Psoas muscle (tissue), 8 donors: ENCODE results near the gene WIPF2. TPM values are rescaled to one million over a fixed set of nuclear protein-coding genes. Genes with fewer than 3 reads are reported as not detected.

Experiments used
- ATAC-seq, 4 donors: fragments of 200-7000 bp; cut with Tn5 transposase; one replicate each; pipeline ENCODE4 v1.9.1; 2020; ENCODE audit warnings: moderate library complexity in 3 of 4, mild to moderate bottlenecking in 2 of 4
- DNase-seq, 2 donors: peaks; one replicate each; pipeline ENCODE4 v3.0.0-alpha.2; 2020
- H3K27ac ChIP-seq: fragments of 200-600 bp; one replicate; pipeline ENCODE4 v1.8.0; 2022
- H3K27me3 ChIP-seq, 3 donors: fragments of 200-600 bp in 1 of 3; one replicate each; pipeline versions ENCODE4 v1.6.1 to v1.8.0; 2013 to 2022; ENCODE audit warnings: low read length in 2 of 3, mild to moderate bottlenecking in 2 of 3, moderate library complexity in 1 of 3; ENCODE audit not compliant: insufficient read depth in 3 of 3
- H3K36me3 ChIP-seq, 2 donors: fragments of 200-600 bp in 1 of 2; one replicate each; pipeline versions ENCODE4 v1.6.1 to v1.8.0; 2013 to 2022; ENCODE audit warnings: low read depth in 1 of 2, mild to moderate bottlenecking in 1 of 2, moderate library complexity in 1 of 2; ENCODE audit not compliant: insufficient read depth in 1 of 2
- H3K4me1 ChIP-seq: fragments of 200-600 bp; one replicate; pipeline ENCODE4 v1.8.0; 2022
- H3K4me3 ChIP-seq: fragments of 200-600 bp; one replicate; pipeline ENCODE4 v1.8.0; 2022; ENCODE audit warnings: mild to moderate bottlenecking
- H3K9me3 ChIP-seq: fragments of 200-600 bp; one replicate; pipeline ENCODE4 v1.8.0; 2022
- CTCF ChIP-seq: fragments of 200-600 bp; IDR thresholded peaks from one replicate; pipeline ENCODE4 v1.8.0; 2022; ENCODE audit warnings: antibody characterized with exemption
- WGBS, 3 donors: extraction: QIAGEN DNeasy Blood & Tissue Kit; methylation state at CpG; one replicate each; pipeline versions ENCODE4 v1.1.6 to v1.1.7; 2013; 5-methylcytosine and 5-hydroxymethylcytosine counted together
- intact Hi-C, 2 donors: fragments of 100-400 bp; cut with DNase I; formaldehyde crosslinking; loops; one replicate each; pipeline versions ENCODE4 v1.11.0 to v1.14.2; 2022
- polyA plus RNA-seq, 3 donors: library from polyadenylated mRNA; stranded (reverse); fragments of 200-250 nt; gene quantifications; one replicate each; pipeline ENCODE4 v1.2.3, GENCODE V29; 2013
- total RNA-seq, 4 donors: library from RNA; stranded (reverse); fragmentation: NEBNext Ultra II Directional in 2 of 4; extraction: Animal tissue kit (Norgen Biotek cat#: 25700) in 2 of 4; gene quantifications; one replicate each; pipeline versions ENCODE4 v1.2.1 to v1.2.4, GENCODE V29; 2021 to 2023
- donor health status: healthy with polysubstance abuse.
- donor health status: DM: no; HTN: no; CAD: no; lungs with moderate emphysema.
- donor health status: Bipolar disorder and iron deficiency.
- donor health status: healthy.
- donor health status: DM: yes; HTN: yes; CAD: no.
- donor health status: DM: no; HTN: no; CAD: no.
- donor health status: DM: no; HTN: no; CAD: no.
- donor health status: DM: yes; HTN: yes; CAD: no.

Gene WIPF2
- total and polyA plus RNA-seq, 7 donors, result 4.0 to 10.5 (median 8.1) TPM

- no peaks in the 10 kb centered on the region for H3K4me1 ChIP-seq
- DNase-seq, result no peak
- ATAC-seq, result no peak
- H3K27me3 ChIP-seq, result no peaks in the 10 kb centered on the region
- no peak overlapping the region for H3K27ac ChIP-seq
- no peak overlapping the region for H3K4me3 ChIP-seq
- no peak for TF ChIP-seq CTCF
- H3K9me3 ChIP-seq, result no peaks in the 10 kb centered on the region
- intact Hi-C loops, result no loop called here
- 90 to 97% (median 92%) methylated on average over 3 of the region's 3 CpGs for WGBS, 3 donors
- no peaks in the 10 kb centered on the region for H3K36me3 ChIP-seq
Observed at GRCh38 chr17:40242774-40243173, 23.7 kb downstream of the WIPF2 start.

- Histone ChIP-seq H3K36me3 (no peaks in the 10 kb centered on the region), H3K9me3 (no peaks in the 10 kb centered on the region), H3K4me3 (no peak overlapping the region), H3K4me1 (no peaks in the 10 kb centered on the region), H3K27ac (no peak overlapping the region), H3K27me3 (no peaks in the 10 kb centered on the region)
- no peak for TF ChIP-seq CTCF
- DNase-seq, result no peak
- intact Hi-C loops, result no loop called here
- ATAC-seq, result no peak
- WGBS, 3 donors, result 85 to 95% (median 86%) methylated on average over 3 of the region's 3 CpGs
Observed at GRCh38 chr17:40243761-40244160, 24.7 kb downstream of the WIPF2 start.

GRCh38 chr17:40244255-40244654 is 25.2 kb downstream of the WIPF2 start:
- H3K27me3 ChIP-seq, result no peaks in the 10 kb centered on the region
- no peak overlapping the region for H3K4me3 ChIP-seq
- no peaks in the 10 kb centered on the region for H3K9me3 ChIP-seq
- no peaks in the 10 kb centered on the region for H3K36me3 ChIP-seq
- DNase-seq, result no peak
- ATAC-seq, result no peak
- no peaks in the 10 kb centered on the region for H3K4me1 ChIP-seq
- WGBS, 3 donors, result 58 to 62% (median 60%) methylated on average over 4 of the region's 4 CpGs
- no peak overlapping the region for H3K27ac ChIP-seq
- no peak for TF ChIP-seq CTCF
- intact Hi-C loops, result no loop called here

GRCh38 chr17:40247926-40248495 is 28.9 kb downstream of the WIPF2 start:
- Histone ChIP-seq H3K36me3 (no peaks in the 10 kb centered on the region), H3K27me3 (no peaks in the 10 kb centered on the region), H3K27ac (no peak overlapping the region), H3K9me3 (no peaks in the 10 kb centered on the region), H3K4me3 (no peak overlapping the region), H3K4me1 (peaks cover 12% of the 10 kb centered on the region)
- intact Hi-C loops, result no loop called here
- 71 to 92% (median 71%) methylated on average over 7 of the region's 7 CpGs for WGBS, 3 donors
- TF ChIP-seq CTCF, result no peak
- DNase-seq (no peak), ATAC-seq (no peak)

GRCh38 chr17:40248507-40248906 is 29.4 kb downstream of the WIPF2 start:
- TF ChIP-seq CTCF, result no peak
- Histone ChIP-seq H3K4me3 (no peak overlapping the region), H3K9me3 (no peaks in the 10 kb centered on the region), H3K4me1 (peaks cover 12% of the 10 kb centered on the region), H3K36me3 (no peaks in the 10 kb centered on the region), H3K27ac (no peak overlapping the region), H3K27me3 (no peaks in the 10 kb centered on the region)
- no peak for DNase-seq
- intact Hi-C loops, result no loop called here
- WGBS, 3 donors, result 94 to 100% (median 96%) methylated on average over 1 of the region's 1 CpG
- no peak for ATAC-seq
